Skeletal muscle tissue (tissue), 4 donors: Measurements from ENCODE around the gene L3MBTL4. TPM values are rescaled to one million over a fixed set of nuclear protein-coding genes. Genes with fewer than 3 reads are reported as not detected.
"Not testable (repeated sequence)": the region's sequence is repeated elsewhere in the genome, so short reads cannot be mapped to it uniquely, and the experiment has no call there.

Experiments
- H3K27ac ChIP-seq: one replicate; pipeline ENCODE4 v1.7.0; 2013; ENCODE audit warnings: mild to moderate bottlenecking, low read depth, low read length, inconsistent platforms
- H3K27me3 ChIP-seq, 3 donors: one replicate each; pipeline ENCODE4 v1.7.0; 2013; ENCODE audit warnings: low read length in 3 of 3; ENCODE audit not compliant: control insufficient read depth in 3 of 3, insufficient read depth in 3 of 3
- H3K36me3 ChIP-seq, 3 donors: one replicate each; pipeline ENCODE4 v1.7.0; 2013; ENCODE audit warnings: low read length in 3 of 3; ENCODE audit not compliant: control insufficient read depth in 3 of 3, insufficient read depth in 3 of 3
- H3K4me1 ChIP-seq, 3 donors: one replicate each; pipeline ENCODE4 v1.7.0; 2013; ENCODE audit warnings: low read length in 3 of 3, mild to moderate bottlenecking in 3 of 3; ENCODE audit not compliant: control insufficient read depth in 3 of 3, insufficient read depth in 3 of 3
- H3K4me3 ChIP-seq, 3 donors: one replicate each; pipeline ENCODE4 v1.7.0; 2013; ENCODE audit warnings: low read length in 3 of 3
- H3K9ac ChIP-seq, 3 donors: one replicate each; pipeline ENCODE4 v1.7.0; 2013; ENCODE audit warnings: low read length in 3 of 3, mild to moderate bottlenecking in 3 of 3, moderate library complexity in 2 of 3, low read depth in 1 of 3
- H3K9me3 ChIP-seq, 3 donors: one replicate each; pipeline ENCODE4 v1.7.0; 2013; ENCODE audit warnings: low read length in 3 of 3; ENCODE audit not compliant: control insufficient read depth in 3 of 3
- total RNA-seq: library from RNA; depleted of rRNA; stranded (reverse); fragments of >200 nt; gene quantifications from one replicate; pipeline ENCODE4 v1.2.3, GENCODE V29; 2014
- donor health status: Osteomylitis.

Gene L3MBTL4
- total RNA-seq, 1 donor from 2014 or later: 5.2 TPM

DNA sequence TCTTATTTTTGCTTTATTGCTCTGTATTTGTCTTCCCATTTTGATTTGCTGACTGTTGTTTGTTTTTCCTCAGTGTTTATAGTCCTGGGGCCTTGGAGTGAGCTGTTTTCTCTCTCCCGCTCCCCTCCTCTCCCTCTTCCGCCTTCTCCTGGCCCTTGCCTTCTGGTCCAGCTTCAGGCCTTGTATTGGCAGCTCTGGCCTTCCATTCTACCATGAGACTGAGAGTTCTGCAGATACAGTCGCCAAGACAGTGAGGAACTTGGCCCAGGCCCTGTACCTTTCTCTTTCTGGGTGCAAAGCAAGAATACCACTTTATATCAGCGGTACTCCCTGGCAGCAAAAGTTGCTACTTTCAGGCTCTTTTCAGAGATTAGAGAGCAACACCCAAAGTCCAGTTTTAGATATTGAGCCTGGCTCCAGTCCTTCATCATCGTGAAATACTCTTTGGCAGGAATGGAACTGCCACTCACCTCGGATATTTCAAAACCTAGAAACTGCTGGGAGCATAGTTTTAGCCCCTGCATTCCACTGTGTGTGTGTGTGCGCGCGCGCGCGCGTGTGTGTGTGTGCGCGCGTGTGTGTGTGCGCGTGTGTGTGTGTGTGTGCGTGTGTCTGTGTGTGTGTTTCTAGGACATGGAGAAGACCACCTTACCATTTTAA is 17.1 kb upstream of the L3MBTL4 start:
- Histone ChIP-seq H3K9ac (no peak overlapping the region), H3K9me3 (no peaks in the 10 kb centered on the region), H3K27ac (no peak overlapping the region)

GRCh38 chr18:6428851-6429395 is 14.2 kb upstream of the L3MBTL4 start:
- H3K4me3 ChIP-seq: no peak overlapping the region
- no peaks in the 10 kb centered on the region for H3K9me3 ChIP-seq
- H3K27ac ChIP-seq: no peak overlapping the region
- no peaks in the 10 kb centered on the region for H3K27me3 ChIP-seq
- H3K9ac ChIP-seq: no peak overlapping the region
- H3K36me3 ChIP-seq: no peaks in the 10 kb centered on the region
- H3K4me1 ChIP-seq: no peaks in the 10 kb centered on the region

More for the DNA sequence above, 17.1 kb upstream of the L3MBTL4 start:
- Histone ChIP-seq H3K27me3 (no peaks in the 10 kb centered on the region), H3K36me3 (no peaks in the 10 kb centered on the region), H3K4me3 (no peak overlapping the region), H3K4me1 (no peaks in the 10 kb centered on the region)

GRCh38 chr18:6427286-6427685 is 12.6 kb upstream of the L3MBTL4 start:
- no peaks in the 10 kb centered on the region for H3K4me1 ChIP-seq
- H3K36me3 ChIP-seq: no peaks in the 10 kb centered on the region
- H3K9ac ChIP-seq: no peak overlapping the region
- no peak overlapping the region for H3K4me3 ChIP-seq
- H3K27me3 ChIP-seq: no peaks in the 10 kb centered on the region
- H3K9me3 ChIP-seq: no peaks in the 10 kb centered on the region
- no peak overlapping the region for H3K27ac ChIP-seq

GRCh38 chr18:6423289-6423688 is 8.6 kb upstream of the L3MBTL4 start:
- Histone ChIP-seq H3K4me1 (no peaks in the 10 kb centered on the region), H3K27me3 (no peaks in the 10 kb centered on the region), H3K36me3 (no peaks in the 10 kb centered on the region), H3K27ac (no peak overlapping the region), H3K4me3 (no peak overlapping the region), H3K9ac (no peak overlapping the region), H3K9me3 (no peaks in the 10 kb centered on the region)

DNA sequence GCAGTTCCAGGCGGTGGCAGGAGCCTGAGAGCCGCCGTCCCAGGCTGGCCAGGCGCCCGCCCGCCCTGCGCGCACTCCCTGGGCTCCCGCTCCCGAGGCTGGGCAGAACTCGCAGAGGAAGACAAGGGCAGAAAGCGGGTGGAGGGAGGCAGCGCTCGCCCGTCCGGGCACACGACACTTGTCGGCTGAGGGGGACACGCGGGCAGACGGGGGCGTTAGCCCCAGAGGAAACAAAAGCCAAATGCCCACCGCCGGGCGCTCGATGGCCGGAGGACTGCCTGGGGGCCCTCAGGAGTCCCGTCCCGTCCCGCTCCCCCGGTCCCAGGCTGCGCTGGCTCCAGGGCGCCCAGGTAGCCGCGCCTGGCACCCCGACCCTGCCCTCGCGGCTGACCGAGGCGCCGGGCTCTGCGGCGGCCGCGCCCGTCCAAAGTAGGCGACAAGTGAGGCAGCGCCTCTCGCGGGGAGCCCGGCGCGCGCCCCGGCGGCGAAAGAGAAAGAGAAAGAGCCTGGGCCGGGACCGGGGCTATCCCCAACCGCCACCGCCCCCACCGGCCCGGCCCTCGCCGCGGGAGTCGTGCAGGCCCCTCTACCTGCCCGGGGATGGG is 491 bp downstream of the L3MBTL4 start:
- peak overlapping the region; percentile 69 for H3K27ac ChIP-seq
- no peaks in the 10 kb centered on the region for H3K9me3 ChIP-seq
- H3K9ac ChIP-seq: peak overlapping the region; percentile 40 to 74 (median 73)
- peak overlapping the region; percentile 67 to 75 (median 75) for H3K4me3 ChIP-seq
- peaks cover 0 to 4% (median 0%) of the 10 kb centered on the region in 3 donors for H3K27me3 ChIP-seq
- H3K4me1 ChIP-seq: peaks cover 3 to 7% (median 6%) of the 10 kb centered on the region in 3 donors
- no peaks in the 10 kb centered on the region for H3K36me3 ChIP-seq

DNA sequence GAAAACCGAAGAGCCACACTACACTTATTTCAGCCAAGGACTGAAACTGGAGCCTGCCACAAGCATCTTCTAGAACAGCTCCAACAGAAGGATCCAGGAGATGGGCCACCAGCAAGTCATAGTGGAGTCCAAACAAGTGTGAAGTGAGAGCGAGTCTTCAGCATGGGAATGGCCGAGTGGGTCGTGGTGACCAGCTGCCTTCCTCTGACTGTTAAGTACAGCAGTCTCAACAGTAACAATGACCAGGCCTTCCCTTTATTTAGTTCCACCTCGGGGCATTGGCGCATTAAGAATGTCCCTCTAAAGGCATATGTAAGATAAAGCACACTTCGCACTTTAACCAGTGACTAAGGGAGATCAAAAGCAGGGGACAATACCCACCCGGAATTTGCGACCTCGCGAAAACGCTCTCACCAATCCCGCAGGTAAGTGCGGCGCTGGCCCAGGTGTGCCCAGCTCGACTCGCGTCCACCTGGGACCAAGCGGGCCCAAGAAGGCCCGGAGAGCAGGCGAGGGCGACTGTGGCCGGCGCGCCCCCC is 1.1 kb downstream of the L3MBTL4 start:
- Histone ChIP-seq H3K27me3 (peaks cover 0 to 4% (median 0%) of the 10 kb centered on the region in 3 donors), H3K4me3 (peak overlapping the region in 2 of 3 donors; percentile 75), H3K9ac (peak overlapping the region in 2 of 3 donors; percentile 73 to 74), H3K27ac (peak overlapping the region; percentile 69), H3K9me3 (no peaks in the 10 kb centered on the region), H3K4me1 (peaks cover 3 to 7% (median 6%) of the 10 kb centered on the region in 3 donors), H3K36me3 (no peaks in the 10 kb centered on the region)

- Histone ChIP-seq H3K4me3 (no peak overlapping the region), H3K9me3 (no peaks in the 10 kb centered on the region), H3K27ac (no peak overlapping the region), H3K4me1 (peaks cover 3 to 7% (median 6%) of the 10 kb centered on the region in 3 donors), H3K9ac (no peak overlapping the region), H3K27me3 (peaks cover 0 to 4% (median 0%) of the 10 kb centered on the region in 3 donors), H3K36me3 (no peaks in the 10 kb centered on the region)
Observed at GRCh38 chr18:6412933-6413472, 1.7 kb downstream of the L3MBTL4 start.

- Histone ChIP-seq H3K4me3 (no peak overlapping the region), H3K4me1 (peaks cover 3 to 7% (median 6%) of the 10 kb centered on the region in 3 donors), H3K9me3 (no peaks in the 10 kb centered on the region), H3K36me3 (no peaks in the 10 kb centered on the region), H3K27me3 (peaks cover 0 to 4% (median 0%) of the 10 kb centered on the region in 3 donors), H3K27ac (no peak overlapping the region), H3K9ac (no peak overlapping the region)
Observed at GRCh38 chr18:6411382-6411781, 3.3 kb downstream of the L3MBTL4 start.

DNA sequence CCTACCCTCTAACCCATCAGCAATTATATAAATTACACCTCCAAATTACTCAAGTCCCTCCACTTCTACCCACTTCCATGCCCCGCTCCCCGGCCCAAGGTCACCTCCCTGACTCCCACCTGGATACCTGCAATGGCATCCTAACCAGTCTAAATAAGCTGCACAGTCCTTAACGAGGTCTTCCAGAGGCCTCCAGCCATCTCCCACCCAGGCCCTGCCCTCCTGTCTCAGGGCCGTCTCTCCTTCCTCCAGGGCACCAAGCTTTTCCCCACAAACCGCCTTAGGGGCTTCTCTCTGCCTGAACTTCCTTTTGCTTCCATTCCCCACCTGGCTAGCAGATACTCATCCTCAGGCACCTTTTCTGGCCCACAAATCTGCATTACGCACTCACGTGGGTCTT is 4.8 kb downstream of the L3MBTL4 start:
- Histone ChIP-seq H3K4me1 (peaks cover 2 to 6% (median 5%) of the 10 kb centered on the region in 3 donors), H3K9me3 (no peaks in the 10 kb centered on the region), H3K27me3 (peaks cover 0 to 1% (median 0%) of the 10 kb centered on the region in 3 donors), H3K4me3 (no peak overlapping the region), H3K27ac (no peak overlapping the region), H3K9ac (no peak overlapping the region), H3K36me3 (no peaks in the 10 kb centered on the region)

GRCh38 chr18:6408543-6408942 is 6.2 kb downstream of the L3MBTL4 start:
- not testable (repeated sequence) for H3K27ac ChIP-seq, H3K36me3 ChIP-seq, H3K4me1 ChIP-seq, H3K9ac ChIP-seq, H3K27me3 ChIP-seq, H3K9me3 ChIP-seq, H3K4me3 ChIP-seq
